ENCODE data around the gene PIGQ. TPM values are rescaled to one million over a fixed set of nuclear protein-coding genes. Genes with fewer than 3 reads are reported as not detected.

Gene PIGQ
- total RNA-seq, 4 donors from 2014 or later: 15.9 to 24.0 (median 20.4) TPM

DNA sequence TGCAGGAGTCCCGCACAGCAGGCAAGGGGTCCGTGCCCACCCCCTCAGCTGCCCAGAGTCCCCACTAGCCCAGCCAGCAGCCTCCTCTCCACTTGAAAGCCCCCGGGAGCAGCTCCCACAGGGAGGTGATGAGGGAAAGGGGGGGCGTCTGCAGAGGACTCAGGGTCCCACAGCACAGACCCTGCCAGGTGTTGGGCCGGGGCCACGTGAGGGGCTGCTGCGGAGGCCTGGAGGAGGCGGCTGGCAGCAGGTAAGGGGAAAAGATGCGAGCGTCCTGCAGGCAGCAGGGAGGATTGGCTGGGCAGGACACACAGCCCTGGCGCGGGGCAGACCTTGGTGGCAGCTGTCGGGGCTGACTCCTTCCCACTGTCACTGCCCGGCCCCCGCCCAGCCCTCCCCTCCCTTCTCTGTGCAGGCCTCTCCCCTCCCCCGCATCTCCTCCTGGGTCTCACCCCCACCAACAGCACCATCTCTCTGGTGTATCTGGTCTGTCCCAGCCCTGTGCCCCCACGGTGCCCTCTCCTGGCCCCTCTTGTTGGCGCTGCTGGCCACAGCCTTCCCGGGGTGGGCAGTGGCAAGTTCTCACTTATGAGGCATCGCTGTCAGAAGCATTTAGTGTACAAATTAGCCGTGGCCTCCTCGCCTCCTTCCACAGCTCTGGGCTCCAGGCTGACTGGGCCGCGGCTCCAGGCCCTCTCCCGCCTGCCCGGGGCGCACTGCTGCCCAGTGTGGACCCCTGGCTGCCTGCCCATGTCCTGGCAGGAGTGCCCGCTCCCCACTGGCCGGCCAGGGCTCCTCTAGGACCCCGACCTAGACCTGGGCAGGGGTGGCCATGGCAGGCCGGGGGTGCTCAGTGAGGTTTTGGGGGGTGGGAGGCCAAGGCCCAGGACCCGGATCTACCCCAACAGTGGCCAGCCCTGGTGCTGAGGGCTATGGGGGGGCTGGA is 14.0 kb upstream of the PIGQ start:
- 62% methylated on average over 7 of the region's 32 CpGs; no CpG with 5 or more reads in 1 of the 2 donors for WGBS, 2 donors
- intact Hi-C loops (cut with DNase I): no loop called here
- no peak for TF ChIP-seq POLR2A (IDR thresholded peaks at IDR 0.05)
- TF ChIP-seq, protein P1, sequence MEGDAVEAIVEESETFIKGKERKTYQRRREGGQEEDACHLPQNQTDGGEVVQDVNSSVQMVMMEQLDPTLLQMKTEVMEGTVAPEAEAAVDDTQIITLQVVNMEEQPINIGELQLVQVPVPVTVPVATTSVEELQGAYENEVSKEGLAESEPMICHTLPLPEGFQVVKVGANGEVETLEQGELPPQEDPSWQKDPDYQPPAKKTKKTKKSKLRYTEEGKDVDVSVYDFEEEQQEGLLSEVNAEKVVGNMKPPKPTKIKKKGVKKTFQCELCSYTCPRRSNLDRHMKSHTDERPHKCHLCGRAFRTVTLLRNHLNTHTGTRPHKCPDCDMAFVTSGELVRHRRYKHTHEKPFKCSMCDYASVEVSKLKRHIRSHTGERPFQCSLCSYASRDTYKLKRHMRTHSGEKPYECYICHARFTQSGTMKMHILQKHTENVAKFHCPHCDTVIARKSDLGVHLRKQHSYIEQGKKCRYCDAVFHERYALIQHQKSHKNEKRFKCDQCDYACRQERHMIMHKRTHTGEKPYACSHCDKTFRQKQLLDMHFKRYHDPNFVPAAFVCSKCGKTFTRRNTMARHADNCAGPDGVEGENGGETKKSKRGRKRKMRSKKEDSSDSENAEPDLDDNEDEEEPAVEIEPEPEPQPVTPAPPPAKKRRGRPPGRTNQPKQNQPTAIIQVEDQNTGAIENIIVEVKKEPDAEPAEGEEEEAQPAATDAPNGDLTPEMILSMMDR (IDR thresholded peaks at IDR 0.05): no peak
- Histone ChIP-seq H3K4me3 (peak overlapping the region in 1 of 4 donors; percentile 49), H3K36me3 (peaks cover 13 to 35% (median 15%) of the 10 kb centered on the region in 3 donors), H3K4me1 (peaks cover 7 to 37% (median 16%) of the 10 kb centered on the region in 3 donors), H3K27me3 (peaks cover 1 to 39% (median 13%) of the 10 kb centered on the region in 4 donors), H3K27ac (no peak overlapping the region), H3K9me3 (no peaks in the 10 kb centered on the region)
- no peak for DNase-seq

DNA sequence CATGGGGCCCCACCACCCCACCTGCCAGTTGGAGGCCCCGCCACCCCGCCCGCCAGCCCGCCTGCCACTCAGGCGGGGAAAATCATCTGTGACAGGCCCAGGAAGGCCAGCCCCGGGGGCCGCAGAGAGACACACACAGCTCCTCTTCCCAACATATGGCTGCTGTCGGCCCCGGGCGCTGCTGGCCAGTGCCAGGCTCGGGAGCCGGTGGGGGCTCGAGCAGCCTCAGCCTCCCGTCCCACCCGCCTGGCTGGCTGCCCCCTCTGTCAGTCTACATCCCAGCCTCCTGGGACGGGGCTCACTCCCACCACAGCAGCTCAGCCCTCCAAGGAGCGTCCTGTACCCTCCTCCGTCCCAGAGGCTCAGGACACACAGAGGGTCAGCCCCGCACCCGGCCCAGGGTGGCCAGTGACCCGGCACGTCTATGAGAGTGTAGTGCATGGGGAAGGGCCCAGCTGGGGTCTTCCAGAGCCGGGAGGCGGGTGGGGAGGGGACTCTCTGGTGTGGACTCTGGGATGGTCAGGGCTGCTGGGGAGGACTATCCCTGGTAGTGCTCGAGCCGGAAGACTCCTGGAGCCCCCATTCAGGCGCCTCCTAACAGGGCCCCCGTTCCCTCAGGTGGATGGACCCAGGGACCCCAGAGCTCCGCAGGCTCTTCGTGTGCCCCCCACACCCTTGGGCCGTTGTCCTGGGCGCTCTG is 13.1 kb upstream of the PIGQ start:
- WGBS, 2 donors: 60% methylated on average over 1 of the region's 32 CpGs; no CpG with 5 or more reads in 1 of the 2 donors
- peaks cover 9 to 47% (median 20%) of the 10 kb centered on the region in 4 donors for H3K27me3 ChIP-seq
- peaks cover 11 to 26% (median 12%) of the 10 kb centered on the region in 3 donors for H3K36me3 ChIP-seq
- TF ChIP-seq POLR2A (IDR thresholded peaks at IDR 0.05): no peak
- TF ChIP-seq, protein P1 (IDR thresholded peaks at IDR 0.05): no peak
- intact Hi-C loops (cut with DNase I): no loop called here
- no peak for DNase-seq
- H3K27ac ChIP-seq: no peak overlapping the region
- no peaks in the 10 kb centered on the region for H3K9me3 ChIP-seq
- no peak overlapping the region for H3K4me3 ChIP-seq
- peaks cover 7 to 41% (median 17%) of the 10 kb centered on the region in 3 donors for H3K4me1 ChIP-seq

DNA sequence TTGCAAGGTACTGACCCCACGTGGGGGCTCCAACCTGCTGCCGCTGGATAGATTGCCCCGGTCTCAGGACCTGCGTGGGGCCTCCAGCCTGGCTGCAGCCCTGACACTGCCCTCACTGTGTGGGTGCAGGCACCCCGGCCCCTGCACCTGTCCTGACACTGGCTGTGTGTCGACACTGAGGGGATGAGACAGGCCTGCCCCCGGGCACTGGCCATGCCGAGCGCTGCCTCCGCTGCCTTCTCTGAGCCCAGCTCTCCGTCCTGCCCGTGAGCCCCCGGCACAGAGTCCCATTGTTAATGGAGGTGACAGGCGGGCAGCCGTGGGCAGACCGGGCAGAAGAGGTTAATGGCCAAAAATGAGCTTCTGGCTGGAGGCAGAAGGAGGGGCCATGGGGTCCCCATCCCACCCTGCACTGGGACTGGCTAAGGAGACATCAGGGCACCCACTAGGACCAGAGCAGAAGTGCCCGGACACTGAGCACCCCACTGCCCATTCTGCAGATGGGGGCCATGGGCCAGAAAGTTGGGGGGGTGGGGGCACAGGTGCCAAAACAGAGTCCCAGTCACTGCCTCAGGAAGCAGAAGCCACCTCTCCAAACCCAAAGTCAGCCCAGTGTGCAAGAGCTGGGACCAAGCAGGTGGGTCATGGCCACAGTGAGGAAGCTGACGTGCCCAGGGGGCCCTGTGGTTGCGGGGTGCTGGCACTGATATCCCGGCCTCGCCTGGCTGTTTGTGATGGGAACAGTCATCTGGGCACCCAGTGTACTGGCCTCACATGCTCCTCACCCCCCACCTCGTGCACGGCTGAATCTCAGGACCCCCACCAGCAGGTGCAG is 12.1 kb upstream of the PIGQ start:
- Histone ChIP-seq H3K4me3 (no peak overlapping the region), H3K4me1 (peaks cover 7 to 41% (median 17%) of the 10 kb centered on the region in 3 donors), H3K27me3 (peaks cover 13 to 58% (median 21%) of the 10 kb centered on the region in 4 donors), H3K36me3 (peaks cover under 1 to 16% (median 2%) of the 10 kb centered on the region in 3 donors), H3K9me3 (no peaks in the 10 kb centered on the region), H3K27ac (no peak overlapping the region)
- no peak for TF ChIP-seq POLR2A (IDR thresholded peaks at IDR 0.05)
- TF ChIP-seq, protein P1 (IDR thresholded peaks at IDR 0.05): no peak
- WGBS, 2 donors: 42% methylated on average over 7 of the region's 23 CpGs; no CpG with 5 or more reads in 1 of the 2 donors
- no peak for DNase-seq
- intact Hi-C loops (cut with DNase I): no loop called here

DNA sequence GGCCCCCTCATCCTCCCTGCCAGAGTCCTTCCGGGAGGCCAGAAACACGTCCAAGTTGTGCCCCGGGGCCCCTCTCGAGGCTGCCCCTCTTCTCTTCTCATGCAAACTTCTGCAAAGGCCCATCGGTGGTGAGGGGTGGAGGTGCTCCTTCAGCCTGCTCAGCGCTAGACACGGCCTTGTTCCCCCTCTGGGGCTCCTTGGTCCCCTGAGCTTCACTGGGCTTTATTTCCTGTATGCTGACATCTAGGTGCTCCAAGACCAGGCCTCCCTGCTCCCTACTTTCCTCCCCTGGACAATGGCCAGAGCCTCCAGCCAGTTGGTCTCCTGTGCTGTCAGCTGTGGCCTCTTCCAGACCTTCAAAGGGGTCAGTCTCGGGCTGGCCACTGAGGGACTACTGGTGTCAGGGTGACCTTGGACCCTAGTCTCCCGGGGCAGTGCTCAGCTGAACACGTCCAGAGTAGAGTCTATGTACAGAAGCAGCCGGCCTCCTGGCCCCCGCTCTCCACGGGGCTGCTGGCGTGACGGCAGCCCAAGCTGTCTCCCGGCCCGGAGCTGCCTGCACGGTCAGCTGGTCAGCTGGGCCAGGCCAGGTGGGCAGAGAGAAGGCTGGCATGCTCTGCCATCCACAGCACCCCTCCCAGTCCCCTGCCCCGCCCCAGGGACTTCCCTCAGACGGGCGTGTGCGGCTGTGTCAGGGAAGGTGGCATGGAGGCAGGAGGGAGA is 11.3 kb upstream of the PIGQ start:
- peaks cover 13 to 65% (median 21%) of the 10 kb centered on the region in 4 donors for H3K27me3 ChIP-seq
- intact Hi-C loops (cut with DNase I): no loop called here
- H3K9me3 ChIP-seq: no peaks in the 10 kb centered on the region
- TF ChIP-seq, protein P1 (IDR thresholded peaks at IDR 0.05): no peak
- no peak for TF ChIP-seq POLR2A (IDR thresholded peaks at IDR 0.05)
- H3K36me3 ChIP-seq: peaks cover 0 to 8% (median 0%) of the 10 kb centered on the region in 3 donors
- H3K4me3 ChIP-seq: no peak overlapping the region
- H3K4me1 ChIP-seq: peaks cover 7 to 41% (median 17%) of the 10 kb centered on the region in 3 donors
- WGBS, 2 donors: 48 to 50% methylated on average over 5 to 8 of the region's 22 CpGs
- no peak for DNase-seq
- H3K27ac ChIP-seq: no peak overlapping the region
